H1 (cell line): ENCODE results near the gene FAM168B. TPM values are rescaled to one million over a fixed set of nuclear protein-coding genes. Genes with fewer than 3 reads are reported as not detected.

Source experiments
- CTCF ChIA-PET: fragments of 300-600 bp; sonication (Branson Sonifier 250); formaldehyde crosslinking; loops from one replicate; lab custom pipeline; 2021; ENCODE audit not compliant: partially characterized antibody; lab: Charles Lee
- POLR2A ChIA-PET: fragments of 300-600 bp; sonication (Branson Sonifier 250); formaldehyde crosslinking; loops from one replicate; lab custom pipeline; 2021; ENCODE audit warnings: inconsistent platforms; ENCODE audit not compliant: partially characterized antibody; lab: Charles Lee
- DNase-seq, 2 experiments: peaks; one replicate each; pipeline versions ENCODE4 v3.0.0 to v3.0.0-alpha.2; 2010 to 2022; ENCODE audit warnings: low spot score in 2 of 2, low read depth in 1 of 2, mixed read lengths in 1 of 2
- FAIRE-seq: peaks from 2 replicates; lab custom pipeline; 2011; peaks lifted over from hg19 to GRCh38; lab: Jason Lieb, UNC
- H2AFZ ChIP-seq: 2 replicates; pipeline ENCODE4 v1.8.1; 2012; ENCODE audit warnings: low read length, inconsistent platforms
- H2AK5ac ChIP-seq: 2 replicates; pipeline ENCODE4 v1.6.1; 2013; ENCODE audit warnings: low read depth, low read length
- H2BK120ac ChIP-seq: replicated peaks from 2 replicates; pipeline ENCODE3; 2013; ENCODE audit warnings: low read depth, low read length, inconsistent platforms
- H2BK12ac ChIP-seq: 2 replicates; pipeline ENCODE4 v1.6.1; 2013; ENCODE audit warnings: low read depth, low read length
- H2BK15ac ChIP-seq: 2 replicates; pipeline ENCODE4 v1.6.1; 2013; ENCODE audit warnings: low read length
- H2BK20ac ChIP-seq: 2 replicates; pipeline ENCODE4 v1.6.1; 2013; ENCODE audit warnings: low read length
- H2BK5ac ChIP-seq: 2 replicates; pipeline ENCODE4 v1.6.1; 2013; ENCODE audit warnings: low read depth, low read length
- H3K14ac ChIP-seq: 2 replicates; pipeline ENCODE4 v1.6.1; 2013; ENCODE audit warnings: inconsistent platforms; ENCODE audit not compliant: insufficient read length
- H3K18ac ChIP-seq: 2 replicates; pipeline ENCODE4 v1.6.1; 2013; ENCODE audit warnings: low read length; ENCODE audit errors: extremely low read depth
- H3K23ac ChIP-seq: 2 replicates; pipeline ENCODE4 v1.6.1; 2013; ENCODE audit warnings: inconsistent platforms; ENCODE audit not compliant: insufficient read length
- H3K23me2 ChIP-seq: 2 replicates; pipeline ENCODE4 v1.6.1; 2013; ENCODE audit warnings: low read depth, low read length
- H3K27ac ChIP-seq: 2 replicates; pipeline ENCODE4 v1.6.1; 2011; ENCODE audit warnings: low read depth, low read length, inconsistent platforms
- H3K27me3 ChIP-seq, 4 experiments: replicated peaks in 1 of 4; 1 replicate in 1 of 4; 2 replicates in 3 of 4; pipeline versions ENCODE4 v1.6.1 to v1.8.1; 2011 to 2013; ENCODE audit warnings: low read length in 3 of 4, mild to moderate bottlenecking in 3 of 4, inconsistent platforms in 2 of 4, mixed read lengths in 2 of 4, moderate library complexity in 1 of 4; ENCODE audit not compliant: control insufficient read depth in 3 of 4, insufficient read depth in 3 of 4; ENCODE audit errors: extremely low read depth in 1 of 4
- H3K36me3 ChIP-seq, 4 experiments: 2 replicates each; pipeline versions ENCODE4 v1.6.1 to v1.8.1; 2011 to 2013; ENCODE audit warnings: mild to moderate bottlenecking in 4 of 4, low read length in 3 of 4, moderate library complexity in 2 of 4, control low read depth in 1 of 4, inconsistent platforms in 1 of 4; ENCODE audit not compliant: insufficient read depth in 4 of 4, control insufficient read depth in 2 of 4
- H3K4ac ChIP-seq: replicated peaks from 2 replicates; pipeline ENCODE3; 2013; ENCODE audit warnings: low read length, low read depth, mixed read lengths, inconsistent platforms; ENCODE audit not compliant: insufficient read length
- H3K4me1 ChIP-seq, 4 experiments: replicated peaks in 1 of 4; 1 replicate in 1 of 4; 2 replicates in 3 of 4; pipeline versions ENCODE4 v1.6.1 to v1.8.1; 2011 to 2013; ENCODE audit warnings: low read length in 3 of 4, inconsistent platforms in 2 of 4, mixed read lengths in 1 of 4; ENCODE audit not compliant: insufficient read depth in 4 of 4, control insufficient read depth in 3 of 4
- H3K4me2 ChIP-seq, 2 experiments: 2 replicates each; pipeline versions ENCODE4 v1.6.1 to v1.8.1; 2011 to 2013; ENCODE audit warnings: low read depth in 2 of 2, low read length in 2 of 2, control low read depth in 1 of 2, inconsistent platforms in 1 of 2, mild to moderate bottlenecking in 1 of 2; ENCODE audit not compliant: insufficient read depth in 1 of 2
- H3K4me3 ChIP-seq, 4 experiments: fragments of 200-600, 300-600 bp in 1 of 4; sonication (generic), shearing (Covaris generic), sonication (Bioruptor Twin) in 1 of 4; 2 replicates each; pipeline versions ENCODE4 v1.5.1 to v1.8.1; 2011 to 2016; ENCODE audit warnings: low read length in 4 of 4, low read depth in 3 of 4, control low read depth in 2 of 4, inconsistent platforms in 2 of 4, mild to moderate bottlenecking in 2 of 4, mixed read lengths in 1 of 4, moderate library complexity in 1 of 4; ENCODE audit not compliant: insufficient read depth in 2 of 4; ENCODE audit errors: extremely low read depth in 1 of 4
- H3K56ac ChIP-seq: replicated peaks from 2 replicates; pipeline ENCODE3; 2013; ENCODE audit warnings: low read depth, mild to moderate bottlenecking, mixed read lengths, low read length, inconsistent platforms; ENCODE audit not compliant: insufficient read length
- H3K79me1 ChIP-seq: 2 replicates; pipeline ENCODE4 v1.6.1; 2013; ENCODE audit warnings: low read depth, low read length, control low read depth
- H3K79me2 ChIP-seq, 2 experiments: 2 replicates each; pipeline versions ENCODE4 v1.6.1 to v1.8.1; 2012 to 2013; ENCODE audit warnings: low read length in 2 of 2, mild to moderate bottlenecking in 2 of 2, inconsistent platforms in 1 of 2; ENCODE audit not compliant: insufficient read depth in 2 of 2, control insufficient read depth in 1 of 2
- H3K9ac ChIP-seq, 4 experiments: replicated peaks in 1 of 4; 1 replicate in 1 of 4; 2 replicates in 3 of 4; pipeline versions ENCODE4 v1.6.1 to v1.8.1; 2011 to 2013; ENCODE audit warnings: low read depth in 3 of 4, low read length in 3 of 4, control low read depth in 2 of 4, mild to moderate bottlenecking in 2 of 4, moderate library complexity in 2 of 4, inconsistent platforms in 1 of 4; ENCODE audit errors: extremely low read depth in 1 of 4
- H3K9me3 ChIP-seq, 2 experiments: 2 replicates each; pipeline versions ENCODE4 v1.6.1 to v1.8.1; 2012 to 2013; ENCODE audit warnings: mild to moderate bottlenecking in 2 of 2, moderate library complexity in 2 of 2, control low read depth in 1 of 2, inconsistent platforms in 1 of 2, low read depth in 1 of 2, low read length in 1 of 2, mixed read lengths in 1 of 2; ENCODE audit not compliant: insufficient read depth in 2 of 2
- H4K20me1 ChIP-seq, 2 experiments: replicated peaks in 1 of 2; 2 replicates each; pipeline versions ENCODE3 to v1.8.1; 2011 to 2013; ENCODE audit warnings: inconsistent platforms in 2 of 2, low read length in 2 of 2, mild to moderate bottlenecking in 1 of 2; ENCODE audit not compliant: insufficient read depth in 2 of 2, control insufficient read depth in 1 of 2
- H4K5ac ChIP-seq: 2 replicates; pipeline ENCODE4 v1.6.1; 2013; ENCODE audit warnings: low read length, low read depth, mixed read lengths, inconsistent platforms; ENCODE audit not compliant: insufficient read length
- H4K8ac ChIP-seq: 2 replicates; pipeline ENCODE4 v1.8.0; 2013; ENCODE audit warnings: mild to moderate bottlenecking, moderate library complexity, low read length, inconsistent platforms; ENCODE audit not compliant: insufficient read depth; ENCODE audit errors: extremely low read depth
- H4K91ac ChIP-seq: replicated peaks from 2 replicates; pipeline ENCODE3; 2013; ENCODE audit warnings: low read length, mixed read lengths, inconsistent platforms; ENCODE audit not compliant: insufficient read length
- CHD1 ChIP-seq: IDR thresholded peaks from 2 replicates; pipeline ENCODE4 v1.6.1; 2012; ENCODE audit warnings: low read depth, low read length, improper control_type of control experiment
- CREB1 ChIP-seq: IDR thresholded peaks from 2 replicates; pipeline ENCODE4 v1.6.1; 2012; ENCODE audit warnings: inconsistent platforms
- GTF2F1 ChIP-seq: IDR thresholded peaks from 2 replicates; pipeline ENCODE4 v1.6.1; 2012; ENCODE audit warnings: low read depth, low read length, improper control_type of control experiment, borderline replicate concordance
- JUN ChIP-seq: IDR thresholded peaks from 2 replicates; pipeline ENCODE4 v1.6.1; 2011; ENCODE audit warnings: low read depth, mild to moderate bottlenecking, improper control_type of control experiment, low read length
- KDM4A ChIP-seq: IDR thresholded peaks from one replicate; pipeline ENCODE4 v1.7.1; 2012; ENCODE audit warnings: low read depth, mild to moderate bottlenecking, moderate library complexity, low read length, inconsistent platforms; ENCODE audit not compliant: severe bottlenecking
- NRF1 ChIP-seq: IDR thresholded peaks from 2 replicates; pipeline ENCODE4 v1.6.1; 2011; ENCODE audit warnings: mild to moderate bottlenecking, low read depth, low read length, improper control_type of control experiment
- POU5F1 ChIP-seq: IDR thresholded peaks from 2 replicates; pipeline ENCODE4 v1.6.1; 2011; ENCODE audit warnings: low read depth, mild to moderate bottlenecking, low read length, moderate library complexity
- SIX5 ChIP-seq: IDR thresholded peaks from 2 replicates; pipeline ENCODE4 v1.6.1; 2011; ENCODE audit warnings: mild to moderate bottlenecking, low read depth, low read length
- SP2 ChIP-seq: IDR thresholded peaks from 2 replicates; pipeline ENCODE4 v1.6.1; 2012; ENCODE audit warnings: mild to moderate bottlenecking, low read length, inconsistent platforms
- SP4 ChIP-seq: IDR thresholded peaks from 2 replicates; pipeline ENCODE4 v1.6.1; 2012; ENCODE audit warnings: low read length, inconsistent platforms
- TBP ChIP-seq: IDR thresholded peaks from 2 replicates; pipeline ENCODE4 v1.6.1; 2011; ENCODE audit warnings: low read depth, low read length, improper control_type of control experiment
- YY1 ChIP-seq: IDR thresholded peaks from 2 replicates; pipeline ENCODE4 v1.6.1; 2011; ENCODE audit warnings: low read depth, mild to moderate bottlenecking, low read length
- WGBS, 2 experiments: shearing (Covaris generic) in 1 of 2; methylation state at CpG; one replicate each; pipeline versions ENCODE4 v1.1.6 to v1.1.7; 2013 to 2015; ENCODE audit warnings: low lambda C conversion rate in 2 of 2, mixed read lengths in 2 of 2, inconsistent platforms in 1 of 2, low coverage in 1 of 2, missing lambda C conversion rate in 1 of 2; ENCODE audit not compliant: insufficient replicate concordance in 2 of 2, insufficient coverage in 1 of 2, insufficient read length in 1 of 2; ENCODE audit errors: extremely low coverage in 1 of 2, missing lambda C conversion rate in 1 of 2; 5-methylcytosine and 5-hydroxymethylcytosine counted together
- polyA plus RNA-seq, 7 experiments: library from polyadenylated mRNA; depleted of rRNA in 3 of 7; stranded (reverse) in 5 of 7; unstranded in 2 of 7; fragments of >200 nt in 5 of 7; fragments of 200-250 nt in 2 of 7; gene quantifications; 1 replicate in 5 of 7; 2 replicates in 1 of 7; 4 replicates in 1 of 7; pipeline versions ENCODE4 v1.2.1 to v1.2.3, GENCODE V29; 2011 to 2013; ENCODE audit warnings: missing spikeins in 2 of 7, mixed read lengths in 2 of 7
- total RNA-seq: library from RNA; stranded (reverse); fragmentation: NEBNext Ultra II Directional; extraction: Animal tissue kit (Norgen Biotek cat#: 25700); gene quantifications from 2 replicates; pipeline ENCODE4 v1.2.1, GENCODE V29; 2021
- TF ChIP-seq, protein P1 (sequence below): IDR thresholded peaks from 2 replicates; pipeline ENCODE4 v1.6.1; 2011; ENCODE audit warnings: low read length, improper control_type of control experiment

Gene FAM168B
- total and polyA plus RNA-seq, 2 of the 8 experiments (the other 6 are each of a cell fraction or from before 2014, with no cell fraction given): 61.9 to 123 TPM

GRCh38 chr2:131036696-131037397 is 56.4 kb downstream of the FAM168B start:
- no peak overlapping the region for H2BK20ac ChIP-seq
- H3K9me3 ChIP-seq: no peaks in the 10 kb centered on the region
- H3K27ac ChIP-seq: no peak overlapping the region
- H3K14ac ChIP-seq: no peak overlapping the region
- H3K4me3 ChIP-seq: no peak overlapping the region
- peaks cover 6 to 33% (median 26%) of the 10 kb centered on the region in 4 experiments; a peak in 6 of 7 replicates for H3K27me3 ChIP-seq
- H4K91ac ChIP-seq: no peak overlapping the region
- H3K4me1 ChIP-seq: peaks cover 0 to 7% (median 4%) of the 10 kb centered on the region in 4 experiments; a peak in 6 of 7 replicates
- H3K79me2 ChIP-seq: no peaks in the 10 kb centered on the region
- H3K4me2 ChIP-seq: no peak overlapping the region
- H4K8ac ChIP-seq: no peak overlapping the region
- H2BK15ac ChIP-seq: no peak overlapping the region
- H3K18ac ChIP-seq: no peak overlapping the region
- H3K4ac ChIP-seq: no peak overlapping the region
- TF ChIP-seq POU5F1: no peak
- TF ChIP-seq SIX5: no peak
- no peak for TF ChIP-seq KDM4A
- no peak for TF ChIP-seq NRF1
- no peak for TF ChIP-seq GTF2F1
- TF ChIP-seq CHD1: no peak
- TF ChIP-seq CREB1: no peak
- no peak for TF ChIP-seq SP2
- TF ChIP-seq TBP: no peak
- TF ChIP-seq JUN: no peak
- TF ChIP-seq, protein P1, sequence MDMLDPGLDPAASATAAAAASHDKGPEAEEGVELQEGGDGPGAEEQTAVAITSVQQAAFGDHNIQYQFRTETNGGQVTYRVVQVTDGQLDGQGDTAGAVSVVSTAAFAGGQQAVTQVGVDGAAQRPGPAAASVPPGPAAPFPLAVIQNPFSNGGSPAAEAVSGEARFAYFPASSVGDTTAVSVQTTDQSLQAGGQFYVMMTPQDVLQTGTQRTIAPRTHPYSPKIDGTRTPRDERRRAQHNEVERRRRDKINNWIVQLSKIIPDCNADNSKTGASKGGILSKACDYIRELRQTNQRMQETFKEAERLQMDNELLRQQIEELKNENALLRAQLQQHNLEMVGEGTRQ: no peak
- no peak for TF ChIP-seq SP4
- no peak for TF ChIP-seq YY1
- TF ChIP-seq, all 59 proteins: peak for 0
- no peak overlapping the region for H3K23ac ChIP-seq
- 94% methylated on average over 11 of the region's 11 CpGs; no CpG with 5 or more reads in 1 of the 2 experiments for WGBS, 2 experiments
- H2AK5ac ChIP-seq: no peak overlapping the region
- peaks cover 0 to 2% of the 10 kb centered on the region in 2 experiments for H4K20me1 ChIP-seq
- H2BK12ac ChIP-seq: no peak overlapping the region
- H3K56ac ChIP-seq: no peak overlapping the region
- DNase-seq: no peak
- H2AFZ ChIP-seq: no peak overlapping the region
- H4K5ac ChIP-seq: no peak overlapping the region
- no peak overlapping the region for H3K9ac ChIP-seq
- H3K23me2 ChIP-seq: peaks cover 10% of the 10 kb centered on the region; the same call in 1 of the 2 replicates
- ChIA-PET CTCF (interaction anchor here (0.7 to 2.2 kb wide), 4 partner anchors 20 to 163 kb away, joined by 3 to 6 read pairs (median 3); no protein-coding TSS in a partner anchor), POLR2A (interaction anchor here (1.4 to 2.0 kb wide), 3 partner anchors 9 to 56 kb away, joined by 4 to 9 read pairs (median 6); partner anchors contain the start of gene FAM168B)
- H3K36me3 ChIP-seq: no peaks in the 10 kb centered on the region; a peak in 1 of 8 replicates
- H2BK120ac ChIP-seq: no peak overlapping the region
- no peak for FAIRE-seq
- H3K79me1 ChIP-seq: no peaks in the 10 kb centered on the region
- H2BK5ac ChIP-seq: no peak overlapping the region
